Endodermal cell (in vitro differentiated cells): ENCODE results near the gene PRKAR2B. TPM values are rescaled to one million over a fixed set of nuclear protein-coding genes. Genes with fewer than 3 reads are reported as not detected.

Experiments
- DNase-seq: peaks from one replicate; pipeline ENCODE4 v3.0.0-alpha.2; 2017
- H3K27ac ChIP-seq: 2 replicates; pipeline ENCODE4 v1.5.1; 2013; ENCODE audit warnings: mild to moderate bottlenecking, low read depth, low read length, moderate library complexity
- H3K27me3 ChIP-seq: 2 replicates; pipeline ENCODE4 v1.6.1; 2013; ENCODE audit warnings: mild to moderate bottlenecking, low read length, moderate library complexity; ENCODE audit not compliant: insufficient read depth, control insufficient read depth, poor library complexity, severe bottlenecking
- H3K36me3 ChIP-seq: 2 replicates; pipeline ENCODE4 v1.7.0; 2013; ENCODE audit warnings: mild to moderate bottlenecking, low read length, moderate library complexity; ENCODE audit not compliant: control insufficient read depth, insufficient read depth
- H3K4me1 ChIP-seq: one replicate; pipeline ENCODE4 v1.7.0; 2013; ENCODE audit warnings: low read length; ENCODE audit not compliant: control insufficient read depth, insufficient read depth
- H3K4me3 ChIP-seq: 2 replicates; pipeline ENCODE4 v1.5.1; 2013; ENCODE audit warnings: mild to moderate bottlenecking, low read length, moderate library complexity
- H3K9ac ChIP-seq: 2 replicates; pipeline ENCODE4 v1.6.1; 2013; ENCODE audit warnings: mild to moderate bottlenecking, low read length, moderate library complexity; ENCODE audit not compliant: poor library complexity, severe bottlenecking; ENCODE audit errors: extremely low read depth
- H3K9me3 ChIP-seq: 2 replicates; pipeline ENCODE4 v1.6.1; 2013; ENCODE audit warnings: mild to moderate bottlenecking, low read length, moderate library complexity; ENCODE audit not compliant: control insufficient read depth
- H3K27ac Mint-ChIP-seq: 2 replicates; pipeline ENCODE4 v1.8.0; 2020; ENCODE audit warnings: mixed read lengths
- H3K27me3 Mint-ChIP-seq: 2 replicates; pipeline ENCODE4 v1.8.0; 2021; ENCODE audit warnings: mild to moderate bottlenecking, mixed read lengths; ENCODE audit not compliant: insufficient read depth
- H3K36me3 Mint-ChIP-seq: 2 replicates; pipeline ENCODE4 v1.8.0; 2020; ENCODE audit warnings: low read depth, mixed read lengths
- H3K4me1 Mint-ChIP-seq: 2 replicates; pipeline ENCODE4 v1.8.0; 2020; ENCODE audit warnings: mixed read lengths
- H3K4me3 Mint-ChIP-seq: 2 replicates; pipeline ENCODE4 v1.8.0; 2020; ENCODE audit warnings: mild to moderate bottlenecking, moderate library complexity, mixed read lengths
- H3K9me3 Mint-ChIP-seq: 2 replicates; pipeline ENCODE4 v1.8.0; 2020; ENCODE audit warnings: mild to moderate bottlenecking, mixed read lengths
- WGBS, 2 experiments: methylation state at CpG; one replicate each; pipeline versions ENCODE4 v1.1.5 to v1.1.7; 2013; ENCODE audit warnings: missing lambda C conversion rate in 2 of 2, mixed read lengths in 1 of 2; ENCODE audit not compliant: insufficient coverage in 1 of 2, insufficient read length in 1 of 2; 5-methylcytosine and 5-hydroxymethylcytosine counted together
- total RNA-seq, 2 donors: library from RNA; stranded (reverse); fragmentation: NEBNext Ultra II Directional in 1 of 2; extraction: Animal tissue kit (Norgen Biotek cat#: 25700) in 1 of 2; gene quantifications; 2 replicates in 1 of 2; 3 replicates in 1 of 2; pipeline ENCODE4 v1.2.1, GENCODE V29; 2021
- TF ChIP-seq, protein P1 (sequence below): fragments of 200-600 bp; sonication (generic); conservative IDR thresholded peaks from 2 replicates; pipeline ENCODE4 v1.5.0; 2021; ENCODE audit warnings: antibody characterized with exemption, mild to moderate bottlenecking

The PRKAR2B gene
- total RNA-seq, 2 donors from 2014 or later = 7.3 to 10.2 TPM

DNA sequence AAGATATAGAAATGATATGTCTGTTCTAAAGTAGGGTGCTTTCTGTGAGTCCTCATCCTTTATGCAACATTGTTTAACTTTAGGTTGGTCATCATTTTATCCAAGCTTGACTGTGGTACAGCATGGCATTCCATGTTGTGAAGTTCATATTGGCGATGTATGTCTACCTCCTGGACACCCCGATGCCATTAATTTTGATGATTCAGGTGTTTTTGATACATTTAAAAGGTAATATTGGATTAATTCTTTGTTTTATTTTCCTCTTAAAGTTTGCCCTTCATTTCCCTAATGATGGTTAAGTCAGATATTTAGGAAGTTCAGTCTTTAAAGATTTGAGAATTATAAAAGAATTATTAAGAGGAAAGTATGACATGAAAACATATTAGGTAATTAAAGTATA is 145.6 kb downstream of the PRKAR2B start:
- no peaks in the 10 kb centered on the region for H3K4me1 Mint-ChIP-seq
- no peaks in the 10 kb centered on the region for H3K9me3 Mint-ChIP-seq
- H3K27me3 Mint-ChIP-seq = no peaks in the 10 kb centered on the region
- H3K27me3 ChIP-seq = no peaks in the 10 kb centered on the region
- 89 to 95% methylated on average over 1 to 2 of the region's 2 CpGs for WGBS, 2 experiments
- no peak for DNase-seq
- no peak overlapping the region for H3K9ac ChIP-seq
- no peak overlapping the region for H3K4me3 ChIP-seq
- peaks cover 80% of the 10 kb centered on the region for H3K36me3 ChIP-seq
- no peak overlapping the region for H3K27ac Mint-ChIP-seq
- no peaks in the 10 kb centered on the region for H3K9me3 ChIP-seq
- H3K4me1 ChIP-seq = no peaks in the 10 kb centered on the region
- TF ChIP-seq, protein P1, sequence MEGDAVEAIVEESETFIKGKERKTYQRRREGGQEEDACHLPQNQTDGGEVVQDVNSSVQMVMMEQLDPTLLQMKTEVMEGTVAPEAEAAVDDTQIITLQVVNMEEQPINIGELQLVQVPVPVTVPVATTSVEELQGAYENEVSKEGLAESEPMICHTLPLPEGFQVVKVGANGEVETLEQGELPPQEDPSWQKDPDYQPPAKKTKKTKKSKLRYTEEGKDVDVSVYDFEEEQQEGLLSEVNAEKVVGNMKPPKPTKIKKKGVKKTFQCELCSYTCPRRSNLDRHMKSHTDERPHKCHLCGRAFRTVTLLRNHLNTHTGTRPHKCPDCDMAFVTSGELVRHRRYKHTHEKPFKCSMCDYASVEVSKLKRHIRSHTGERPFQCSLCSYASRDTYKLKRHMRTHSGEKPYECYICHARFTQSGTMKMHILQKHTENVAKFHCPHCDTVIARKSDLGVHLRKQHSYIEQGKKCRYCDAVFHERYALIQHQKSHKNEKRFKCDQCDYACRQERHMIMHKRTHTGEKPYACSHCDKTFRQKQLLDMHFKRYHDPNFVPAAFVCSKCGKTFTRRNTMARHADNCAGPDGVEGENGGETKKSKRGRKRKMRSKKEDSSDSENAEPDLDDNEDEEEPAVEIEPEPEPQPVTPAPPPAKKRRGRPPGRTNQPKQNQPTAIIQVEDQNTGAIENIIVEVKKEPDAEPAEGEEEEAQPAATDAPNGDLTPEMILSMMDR = no peak
- peaks cover 50% of the 10 kb centered on the region for H3K36me3 Mint-ChIP-seq
- H3K4me3 Mint-ChIP-seq = no peak overlapping the region
- H3K27ac ChIP-seq = no peak overlapping the region

DNA sequence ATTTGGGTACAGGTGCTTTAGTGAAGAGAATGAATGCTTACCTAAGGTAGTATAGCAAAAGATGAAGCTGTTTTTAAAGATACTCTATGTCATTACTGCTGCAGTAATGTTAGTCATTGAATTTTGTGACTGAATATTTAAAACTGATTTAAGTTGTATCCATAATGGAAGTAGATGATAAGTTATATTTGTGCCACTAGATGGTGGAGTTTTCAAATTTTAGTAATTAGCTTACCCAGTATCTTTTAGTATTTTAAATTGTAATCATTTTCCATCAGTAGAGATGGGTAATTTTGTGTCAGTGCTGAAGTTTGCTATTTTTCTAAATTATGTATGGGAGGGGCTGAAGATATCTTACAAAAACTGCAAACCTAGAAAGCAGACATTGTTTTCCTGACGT is 149.5 kb downstream of the PRKAR2B start:
- H3K4me3 Mint-ChIP-seq = no peak overlapping the region
- TF ChIP-seq, protein P1 = no peak
- 91% methylated on average over 1 of the region's 1 CpG; no CpG with 5 or more reads in 1 of the 2 experiments for WGBS, 2 experiments
- H3K36me3 Mint-ChIP-seq = peaks cover 31% of the 10 kb centered on the region
- H3K27me3 ChIP-seq = no peaks in the 10 kb centered on the region
- H3K27me3 Mint-ChIP-seq = no peaks in the 10 kb centered on the region
- DNase-seq = no peak
- H3K4me1 Mint-ChIP-seq = no peaks in the 10 kb centered on the region
- no peak overlapping the region for H3K27ac Mint-ChIP-seq
- no peaks in the 10 kb centered on the region for H3K9me3 Mint-ChIP-seq
- no peak overlapping the region for H3K27ac ChIP-seq
- H3K4me3 ChIP-seq = no peak overlapping the region
- peaks cover 78% of the 10 kb centered on the region for H3K36me3 ChIP-seq
- no peak overlapping the region for H3K9ac ChIP-seq
- H3K9me3 ChIP-seq = no peaks in the 10 kb centered on the region
- H3K4me1 ChIP-seq = no peaks in the 10 kb centered on the region

DNA sequence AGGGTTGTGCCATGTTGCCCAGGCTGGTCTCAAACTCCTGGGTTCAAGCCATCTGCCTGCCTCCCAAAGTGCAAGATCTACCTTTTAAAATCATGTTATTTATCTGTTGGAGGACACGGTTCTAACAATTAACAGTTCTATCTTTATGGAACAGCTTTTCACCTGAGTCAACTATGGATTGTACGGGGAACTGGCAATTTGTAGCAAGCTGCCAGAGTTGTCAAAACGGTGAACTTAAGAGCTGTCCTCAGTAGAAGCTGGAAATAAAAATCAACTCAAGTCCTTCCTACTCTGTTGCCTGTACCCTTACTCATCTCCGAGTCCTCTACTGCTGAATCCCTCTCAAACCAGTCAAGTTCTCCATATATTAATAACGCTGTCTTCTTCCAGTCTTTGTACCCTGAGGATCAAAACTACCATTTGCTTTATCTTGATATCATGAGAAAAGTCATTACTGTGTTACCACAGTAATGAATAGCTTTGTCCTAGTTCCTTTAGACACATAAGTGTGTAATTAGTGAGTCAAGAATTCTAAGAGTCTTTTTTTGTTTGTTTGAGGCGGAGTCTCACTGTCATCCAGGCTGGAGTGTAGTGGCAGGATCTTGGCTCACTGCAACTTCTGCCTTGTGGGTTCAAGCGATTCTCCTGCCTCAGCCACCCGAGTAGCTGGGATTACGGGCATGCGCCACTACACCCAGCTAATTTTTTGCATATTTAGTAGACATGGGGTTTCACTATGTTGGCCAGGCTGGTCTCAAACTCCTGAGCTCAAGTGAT is 152.5 kb downstream of the PRKAR2B start:
- H3K4me1 Mint-ChIP-seq = no peaks in the 10 kb centered on the region
- DNase-seq = no peak
- no peaks in the 10 kb centered on the region for H3K4me1 ChIP-seq
- H3K4me3 ChIP-seq = no peak overlapping the region
- no peaks in the 10 kb centered on the region for H3K9me3 ChIP-seq
- TF ChIP-seq, protein P1 = no peak
- H3K27me3 Mint-ChIP-seq = no peaks in the 10 kb centered on the region
- H3K27ac ChIP-seq = no peak overlapping the region
- WGBS, 2 experiments = 94 to 95% methylated on average over 10 of the region's 10 CpGs
- H3K27me3 ChIP-seq = no peaks in the 10 kb centered on the region
- peaks cover 39% of the 10 kb centered on the region for H3K36me3 Mint-ChIP-seq
- H3K36me3 ChIP-seq = peaks cover 78% of the 10 kb centered on the region
- H3K9me3 Mint-ChIP-seq = no peaks in the 10 kb centered on the region
- H3K27ac Mint-ChIP-seq = no peak overlapping the region
- no peak overlapping the region for H3K9ac ChIP-seq
- no peak overlapping the region for H3K4me3 Mint-ChIP-seq
